GM12878 (cell line): Measurements from ENCODE around the gene HK3. TPM values are rescaled to one million over a fixed set of nuclear protein-coding genes. Genes with fewer than 3 reads are reported as not detected.

ENCODE experiments used
- ATAC-seq: fragments of 200-7000 bp; cut with Tn5 transposase; 3 replicates; pipeline ENCODE4 v1.9.1; 2020; ENCODE audit warnings: mild to moderate bottlenecking, moderate library complexity
- BruUV-seq: library from RNA; stranded (reverse); fragments of 400-500 nt; replicated peaks from 2 replicates; lab custom pipeline; 2021; lab: Mats Ljungman, UMichigan
- CTCF ChIA-PET: fragments of 300-600 bp; sonication (Branson Sonifier 250); formaldehyde crosslinking; extraction: SDS; loops from one replicate; lab custom pipeline; 2021; ENCODE audit warnings: inconsistent platforms; lab: Yijun Ruan, JAX
- POLR2A ChIA-PET: fragments of 350-600 bp; formaldehyde crosslinking; extraction: SDS; loops from one replicate; lab custom pipeline; 2021; ENCODE audit warnings: inconsistent platforms; lab: Charles Lee
- RAD21 ChIA-PET: fragments of 300-600 bp; sonication (Branson Sonifier 250); formaldehyde crosslinking; loops from one replicate; lab custom pipeline; 2023; ENCODE audit warnings: antibody characterized with exemption; ENCODE audit not compliant: unreplicated experiment; lab: Charles Lee
- SMC1A ChIA-PET: fragments of 300-600 bp; sonication (Branson Sonifier 250); formaldehyde crosslinking; loops from one replicate; lab custom pipeline; 2023; ENCODE audit not compliant: unreplicated experiment, uncharacterized antibody; lab: Charles Lee
- DNase-seq: peaks from one replicate; pipeline ENCODE4 v3.0.0-alpha.2; 2011; ENCODE audit warnings: low read depth, low spot score
- FAIRE-seq: peaks from 3 replicates; lab custom pipeline; 2011; peaks lifted over from hg19 to GRCh38; lab: Jason Lieb, UNC
- H2AFZ ChIP-seq: 2 replicates; pipeline ENCODE4 v1.6.0; 2011; ENCODE audit warnings: low read depth, low read length, control low read depth; ENCODE audit not compliant: control insufficient read depth
- H3K27ac ChIP-seq: 2 replicates; pipeline ENCODE4 v1.5.1; 2011; ENCODE audit warnings: control low read depth; ENCODE audit not compliant: control insufficient read depth, insufficient read depth
- H3K27me3 ChIP-seq, 2 experiments: replicated peaks in 1 of 2; 2 replicates each; pipeline versions ENCODE4 v1.6.0 to v1.6.1; 2011; ENCODE audit warnings: low read length in 1 of 2; ENCODE audit not compliant: control insufficient read depth in 2 of 2, insufficient read depth in 2 of 2
- H3K36me3 ChIP-seq, 2 experiments: 2 replicates each; pipeline ENCODE4 v1.5.1; 2011; ENCODE audit warnings: low read length in 1 of 2; ENCODE audit not compliant: control insufficient read depth in 2 of 2, insufficient read depth in 2 of 2
- H3K4me1 ChIP-seq: 2 replicates; pipeline ENCODE4 v1.6.1; 2011; ENCODE audit warnings: mild to moderate bottlenecking, low read length, moderate library complexity, mixed read lengths; ENCODE audit not compliant: control insufficient read depth, insufficient read depth
- H3K4me2 ChIP-seq: 2 replicates; pipeline ENCODE4 v1.6.0; 2011; ENCODE audit warnings: control low read depth; ENCODE audit not compliant: control insufficient read depth, insufficient read depth
- H3K4me3 ChIP-seq: fragments of 200-600 bp; sonication (generic); 2 replicates; pipeline ENCODE4 v1.5.1; 2016
- H3K79me2 ChIP-seq: 2 replicates; pipeline ENCODE4 v1.6.0; 2011; ENCODE audit warnings: low read length; ENCODE audit not compliant: control insufficient read depth, insufficient read depth
- H3K9ac ChIP-seq: 2 replicates; pipeline ENCODE4 v1.8.0; 2011; ENCODE audit warnings: low read length, control low read depth, mixed read lengths; ENCODE audit not compliant: control insufficient read depth, insufficient read depth
- H3K9me3 ChIP-seq: replicated peaks from 3 replicates; pipeline ENCODE4 v1.5.1; 2011; ENCODE audit warnings: mild to moderate bottlenecking, low read length; ENCODE audit not compliant: control insufficient read depth, insufficient read depth
- H4K20me1 ChIP-seq: 2 replicates; pipeline ENCODE4 v1.6.0; 2011; ENCODE audit not compliant: control insufficient read depth, insufficient read depth
- FOXK2 ChIP-seq: fragments of 450-650 bp; IDR thresholded peaks from 2 replicates; pipeline ENCODE4 v1.6.1; 2017; ENCODE audit warnings: mild to moderate bottlenecking, moderate library complexity
- MEF2A ChIP-seq: IDR thresholded peaks from 2 replicates; pipeline ENCODE4 v1.6.1; 2011; ENCODE audit warnings: low read depth, mild to moderate bottlenecking, low read length, moderate library complexity; ENCODE audit not compliant: insufficient read depth
- MYC ChIP-seq: IDR thresholded peaks from 2 replicates; pipeline ENCODE4 v1.6.1; 2011; ENCODE audit warnings: mild to moderate bottlenecking, low read length, moderate library complexity, inconsistent platforms; ENCODE audit not compliant: insufficient read depth, insufficient replicate concordance, insufficient read length, severe bottlenecking
- NFYA ChIP-seq: IDR thresholded peaks from 2 replicates; pipeline ENCODE4 v1.6.1; 2011; ENCODE audit warnings: low read depth, mild to moderate bottlenecking, low read length, improper control_type of control experiment, borderline replicate concordance
- PAX8 ChIP-seq: fragments of 450-650 bp; IDR thresholded peaks from 2 replicates; pipeline ENCODE4 v1.6.1; 2017; ENCODE audit warnings: mild to moderate bottlenecking, moderate library complexity
- POLR2A ChIP-seq: IDR thresholded peaks from 2 replicates; pipeline ENCODE4 v1.6.1; 2011; ENCODE audit warnings: low read depth, mild to moderate bottlenecking, low read length
- SMAD1 ChIP-seq: fragments of 450-650 bp; IDR thresholded peaks from 2 replicates; pipeline ENCODE4 v1.6.1; 2018; ENCODE audit warnings: mild to moderate bottlenecking, low read depth; ENCODE audit not compliant: partially characterized antibody
- SP1 ChIP-seq: IDR thresholded peaks from one replicate; pipeline ENCODE4 v1.6.1; 2011; ENCODE audit warnings: low read depth, low read length
- SRF ChIP-seq, 2 experiments: IDR thresholded peaks; 2 replicates each; pipeline ENCODE4 v1.6.1; 2011; ENCODE audit warnings: low read depth in 2 of 2, low read length in 2 of 2, mild to moderate bottlenecking in 1 of 2, moderate library complexity in 1 of 2
- ZNF274 ChIP-seq: IDR thresholded peaks from one replicate; pipeline ENCODE4 v1.8.0; 2011; ENCODE audit not compliant: insufficient read length, insufficient read depth
- WGBS: methylation state at CpG from one replicate; pipeline ENCODE4 v1.1.6; 2016; ENCODE audit warnings: low lambda C conversion rate; ENCODE audit not compliant: insufficient replicate concordance, insufficient coverage; ENCODE audit errors: missing lambda C conversion rate; 5-methylcytosine and 5-hydroxymethylcytosine counted together
- in situ Hi-C: fragments of 300-500 bp; cut with MboI; formaldehyde crosslinking; loops from 9 replicates; pipeline ENCODE4 v1.14.3; 2018; ENCODE audit warnings: mixed read lengths
- intact Hi-C: fragments of 100-400 bp; cut with micrococcal nuclease; formaldehyde crosslinking; loops from one replicate; pipeline ENCODE4 v1.14.2; 2022; ENCODE audit not compliant: unreplicated experiment
- polyA plus RNA-seq, 11 experiments: library from polyadenylated mRNA; depleted of rRNA in 4 of 11; unstranded in 6 of 11; stranded (reverse) in 5 of 11; fragments of >200 nt; fragmentation: Nextera tagmentation in 4 of 11; fragmentation: Illumina TruSeq in 1 of 11; extraction: Ambion mirVana in 4 of 11; extraction: Trizol in 1 of 11; gene quantifications; 1 replicate in 1 of 11; 2 replicates in 10 of 11; pipeline versions ENCODE4 v1.2.1 to v1.2.3, GENCODE V29; 2011 to 2016; ENCODE audit warnings: inconsistent platforms in 2 of 11, missing spikeins in 2 of 11, low read depth in 1 of 11
- total RNA-seq, 4 experiments: library from RNA; depleted of rRNA in 3 of 4; stranded (reverse); fragments of >200 nt in 3 of 4; fragmentation: Illumina TruSeq in 1 of 4; extraction: Trizol in 1 of 4; gene quantifications; 2 replicates each; pipeline versions ENCODE4 v1.2.1 to v1.2.3, GENCODE V29; 2013 to 2021
- TF ChIP-seq, protein P1 (sequence below): fragments of 450-650 bp; IDR thresholded peaks from 2 replicates; pipeline ENCODE4 v1.6.1; 2017; ENCODE audit warnings: antibody characterized with exemption, mild to moderate bottlenecking, moderate library complexity
- TF ChIP-seq, protein P2 (sequence below): fragments of 450-650 bp; IDR thresholded peaks from 2 replicates; pipeline ENCODE4 v1.6.1; 2017; ENCODE audit warnings: mild to moderate bottlenecking, low read depth, inconsistent platforms; ENCODE audit not compliant: poor library complexity, severe bottlenecking
- TF ChIP-seq, protein P3 (sequence below): fragments of 450-650 bp; IDR thresholded peaks from 2 replicates; pipeline ENCODE4 v1.6.1; 2018; ENCODE audit warnings: borderline replicate concordance, mild to moderate bottlenecking; ENCODE audit not compliant: partially characterized antibody

Gene HK3
- total and polyA plus RNA-seq, 10 of the 15 experiments (the other 5 are each of a cell fraction or from before 2014, with no cell fraction given) = 0.13 to 1.3 (median 0.26) TPM; not detected in 4

DNA sequence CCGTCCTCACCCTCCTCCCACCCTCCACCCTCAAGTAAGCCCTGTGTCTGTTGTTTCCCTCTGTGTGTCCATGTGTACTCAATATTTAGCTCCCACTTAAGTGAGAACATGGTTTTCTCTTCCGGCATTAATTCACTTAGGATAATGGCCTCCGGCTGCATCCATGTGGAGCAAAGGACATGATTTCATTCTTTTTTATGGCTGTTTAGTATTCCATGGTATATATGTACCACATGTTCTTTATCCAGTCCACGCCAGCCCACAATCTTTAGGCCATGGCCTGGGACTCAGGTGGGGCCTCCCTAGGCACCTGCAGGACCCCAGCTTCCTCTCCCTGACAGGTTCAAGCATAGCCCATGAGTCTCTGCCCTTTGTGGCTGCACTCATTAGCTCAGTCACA lies 65.9 kb downstream of the HK3 start:
- Histone ChIP-seq H3K4me1 (no peaks in the 10 kb centered on the region), H3K27ac (no peak overlapping the region), H3K4me3 (no peak overlapping the region), H3K27me3 (no peaks in the 10 kb centered on the region; a peak in 2 of 4 replicates), H4K20me1 (no peaks in the 10 kb centered on the region), H3K9ac (no peak overlapping the region), H2AFZ (no peak overlapping the region), H3K4me2 (no peak overlapping the region), H3K79me2 (no peaks in the 10 kb centered on the region), H3K36me3 (no peaks in the 10 kb centered on the region), H3K9me3 (no peaks in the 10 kb centered on the region)
- intact Hi-C loops (no loop called here), in situ Hi-C loops (no loop called here)
- ChIA-PET CTCF (no interaction called here), SMC1A (no interaction called here), POLR2A (no interaction called here), RAD21 (no interaction called here)
- FAIRE-seq = no peak
- DNase-seq = no peak
- no TSS peak for BruUV-seq
- TF ChIP-seq MYC (no peak), ZNF274 (no peak), SMAD1 (no peak), FOXK2 (no peak), SRF (IDR thresholded peaks at IDR 0.05; ENCODE audit: low read depth in 2 of 2, low read length in 2 of 2) (no peak), POLR2A (no peak), SP1 (no peak), MEF2A (no peak), NFYA (no peak), PAX8 (no peak)
- TF ChIP-seq, protein P1, sequence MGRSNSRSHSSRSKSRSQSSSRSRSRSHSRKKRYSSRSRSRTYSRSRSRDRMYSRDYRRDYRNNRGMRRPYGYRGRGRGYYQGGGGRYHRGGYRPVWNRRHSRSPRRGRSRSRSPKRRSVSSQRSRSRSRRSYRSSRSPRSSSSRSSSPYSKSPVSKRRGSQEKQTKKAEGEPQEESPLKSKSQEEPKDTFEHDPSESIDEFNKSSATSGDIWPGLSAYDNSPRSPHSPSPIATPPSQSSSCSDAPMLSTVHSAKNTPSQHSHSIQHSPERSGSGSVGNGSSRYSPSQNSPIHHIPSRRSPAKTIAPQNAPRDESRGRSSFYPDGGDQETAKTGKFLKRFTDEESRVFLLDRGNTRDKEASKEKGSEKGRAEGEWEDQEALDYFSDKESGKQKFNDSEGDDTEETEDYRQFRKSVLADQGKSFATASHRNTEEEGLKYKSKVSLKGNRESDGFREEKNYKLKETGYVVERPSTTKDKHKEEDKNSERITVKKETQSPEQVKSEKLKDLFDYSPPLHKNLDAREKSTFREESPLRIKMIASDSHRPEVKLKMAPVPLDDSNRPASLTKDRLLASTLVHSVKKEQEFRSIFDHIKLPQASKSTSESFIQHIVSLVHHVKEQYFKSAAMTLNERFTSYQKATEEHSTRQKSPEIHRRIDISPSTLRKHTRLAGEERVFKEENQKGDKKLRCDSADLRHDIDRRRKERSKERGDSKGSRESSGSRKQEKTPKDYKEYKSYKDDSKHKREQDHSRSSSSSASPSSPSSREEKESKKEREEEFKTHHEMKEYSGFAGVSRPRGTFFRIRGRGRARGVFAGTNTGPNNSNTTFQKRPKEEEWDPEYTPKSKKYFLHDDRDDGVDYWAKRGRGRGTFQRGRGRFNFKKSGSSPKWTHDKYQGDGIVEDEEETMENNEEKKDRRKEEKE = no peak
- TF ChIP-seq, protein P2, sequence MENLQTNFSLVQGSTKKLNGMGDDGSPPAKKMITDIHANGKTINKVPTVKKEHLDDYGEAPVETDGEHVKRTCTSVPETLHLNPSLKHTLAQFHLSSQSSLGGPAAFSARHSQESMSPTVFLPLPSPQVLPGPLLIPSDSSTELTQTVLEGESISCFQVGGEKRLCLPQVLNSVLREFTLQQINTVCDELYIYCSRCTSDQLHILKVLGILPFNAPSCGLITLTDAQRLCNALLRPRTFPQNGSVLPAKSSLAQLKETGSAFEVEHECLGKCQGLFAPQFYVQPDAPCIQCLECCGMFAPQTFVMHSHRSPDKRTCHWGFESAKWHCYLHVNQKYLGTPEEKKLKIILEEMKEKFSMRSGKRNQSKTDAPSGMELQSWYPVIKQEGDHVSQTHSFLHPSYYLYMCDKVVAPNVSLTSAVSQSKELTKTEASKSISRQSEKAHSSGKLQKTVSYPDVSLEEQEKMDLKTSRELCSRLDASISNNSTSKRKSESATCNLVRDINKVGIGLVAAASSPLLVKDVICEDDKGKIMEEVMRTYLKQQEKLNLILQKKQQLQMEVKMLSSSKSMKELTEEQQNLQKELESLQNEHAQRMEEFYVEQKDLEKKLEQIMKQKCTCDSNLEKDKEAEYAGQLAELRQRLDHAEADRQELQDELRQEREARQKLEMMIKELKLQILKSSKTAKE = no peak
- TF ChIP-seq, protein P3, sequence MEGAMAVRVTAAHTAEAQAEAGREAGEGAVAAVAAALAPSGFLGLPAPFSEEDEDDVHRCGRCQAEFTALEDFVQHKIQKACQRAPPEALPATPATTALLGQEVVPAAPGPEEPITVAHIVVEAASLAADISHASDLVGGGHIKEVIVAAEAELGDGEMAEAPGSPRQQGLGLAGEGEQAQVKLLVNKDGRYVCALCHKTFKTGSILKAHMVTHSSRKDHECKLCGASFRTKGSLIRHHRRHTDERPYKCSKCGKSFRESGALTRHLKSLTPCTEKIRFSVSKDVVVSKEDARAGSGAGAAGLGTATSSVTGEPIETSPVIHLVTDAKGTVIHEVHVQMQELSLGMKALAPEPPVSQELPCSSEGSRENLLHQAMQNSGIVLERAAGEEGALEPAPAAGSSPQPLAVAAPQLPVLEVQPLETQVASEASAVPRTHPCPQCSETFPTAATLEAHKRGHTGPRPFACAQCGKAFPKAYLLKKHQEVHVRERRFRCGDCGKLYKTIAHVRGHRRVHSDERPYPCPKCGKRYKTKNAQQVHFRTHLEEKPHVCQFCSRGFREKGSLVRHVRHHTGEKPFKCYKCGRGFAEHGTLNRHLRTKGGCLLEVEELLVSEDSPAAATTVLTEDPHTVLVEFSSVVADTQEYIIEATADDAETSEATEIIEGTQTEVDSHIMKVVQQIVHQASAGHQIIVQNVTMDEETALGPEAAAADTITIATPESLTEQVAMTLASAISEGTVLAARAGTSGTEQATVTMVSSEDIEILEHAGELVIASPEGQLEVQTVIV = no peak
- ATAC-seq = no peak
- 26% methylated on average over 4 of the region's 4 CpGs for WGBS
